CD4-positive, alpha-beta T cell treated with Interleukin-6 for 4 hours (primary cell): ENCODE data around the gene MORN1.
"Not testable (repeated sequence)": the region's sequence is repeated elsewhere in the genome, so short reads cannot be mapped to it uniquely, and the experiment has no call there.

Experiments used
- DNase-seq: peaks from one replicate; pipeline ENCODE4 v3.0.0-alpha.2; 2020; ENCODE audit warnings: mixed read lengths

The MORN1 gene

DNA sequence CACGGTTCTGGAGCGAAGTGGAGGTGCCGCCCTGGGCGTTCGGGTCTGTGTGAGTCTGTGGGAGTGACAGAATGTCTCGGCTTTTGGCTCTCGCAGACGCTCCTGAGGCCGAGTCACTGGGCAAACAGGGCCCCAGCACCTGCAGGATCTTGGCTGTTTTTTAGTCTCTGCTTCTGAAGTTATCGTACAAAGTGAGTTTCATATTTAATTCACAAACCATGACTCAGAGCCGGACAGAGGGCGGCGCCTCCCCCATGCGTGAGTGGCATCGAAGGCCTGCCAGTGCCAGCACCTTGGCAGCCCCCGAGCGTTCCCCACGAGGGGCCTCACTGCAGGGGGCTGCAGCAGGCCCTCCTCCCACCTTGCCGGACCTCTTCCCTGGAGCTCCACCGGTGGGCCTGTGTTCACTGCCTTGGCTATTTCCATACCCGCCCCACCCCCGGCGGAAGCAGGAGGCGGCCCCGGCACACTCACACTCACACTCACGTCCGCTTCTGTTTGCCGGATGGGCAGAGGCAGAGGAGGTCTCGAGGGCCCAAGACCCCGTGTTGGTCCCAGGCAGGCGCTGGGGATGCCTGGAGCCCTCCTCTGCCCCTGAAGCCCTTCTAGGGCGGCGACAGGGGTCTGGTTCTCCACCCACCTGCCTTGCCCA, 56.3 kb downstream of the MORN1 start:
- no peak for DNase-seq

DNA sequence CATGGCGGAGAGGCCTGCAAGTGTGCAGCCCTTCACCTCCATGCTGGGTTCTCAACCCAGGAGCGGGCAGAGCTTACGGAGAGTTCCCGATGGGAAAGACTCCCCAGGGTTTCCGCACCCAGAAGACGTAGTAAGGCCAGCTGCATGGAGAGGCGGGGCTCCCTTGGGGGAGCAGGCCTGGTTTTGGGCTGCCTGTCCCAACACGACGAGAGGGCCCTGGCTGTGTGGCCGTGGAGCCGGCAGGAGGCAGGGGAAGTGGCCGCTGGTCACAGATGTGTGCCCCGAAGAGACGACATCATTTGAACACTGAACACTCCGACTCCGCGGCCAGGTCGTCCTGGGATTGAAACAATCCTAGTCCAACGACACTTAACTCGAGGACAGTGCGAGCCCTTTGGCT, 57.0 kb downstream of the MORN1 start:
- no peak for DNase-seq

- not testable (repeated sequence) for DNase-seq
These were observed 59.8 kb downstream of the MORN1 start for GRCh38 chr1:2331580-2331979.

DNA sequence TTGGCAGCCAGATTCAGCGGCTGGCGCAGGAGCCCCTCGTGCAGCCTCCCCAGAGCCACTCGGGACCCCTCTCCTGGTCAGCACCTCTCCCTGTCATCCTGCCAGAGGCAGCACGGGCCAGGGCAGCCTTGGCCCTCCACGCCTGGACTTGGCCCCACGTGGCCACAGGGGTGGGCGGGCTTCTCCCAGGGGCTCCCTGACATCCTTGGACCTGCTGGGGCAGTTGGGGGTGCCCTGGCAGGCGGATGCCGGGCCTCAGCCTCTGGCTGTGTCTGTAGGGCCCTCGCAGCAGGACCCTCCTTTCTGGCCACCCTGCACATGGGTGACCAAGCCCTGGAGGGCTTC, 60.2 kb downstream of the MORN1 start:
- no peak for DNase-seq

- no peak for DNase-seq
These were observed 60.7 kb downstream of the MORN1 start for GRCh38 chr1:2330519-2331199.

GRCh38 chr1:2330035-2330434, 61.3 kb downstream of the MORN1 start:
- DNase-seq: no peak

GRCh38 chr1:2328676-2329455, 62.5 kb downstream of the MORN1 start:
- no peak for DNase-seq

DNA sequence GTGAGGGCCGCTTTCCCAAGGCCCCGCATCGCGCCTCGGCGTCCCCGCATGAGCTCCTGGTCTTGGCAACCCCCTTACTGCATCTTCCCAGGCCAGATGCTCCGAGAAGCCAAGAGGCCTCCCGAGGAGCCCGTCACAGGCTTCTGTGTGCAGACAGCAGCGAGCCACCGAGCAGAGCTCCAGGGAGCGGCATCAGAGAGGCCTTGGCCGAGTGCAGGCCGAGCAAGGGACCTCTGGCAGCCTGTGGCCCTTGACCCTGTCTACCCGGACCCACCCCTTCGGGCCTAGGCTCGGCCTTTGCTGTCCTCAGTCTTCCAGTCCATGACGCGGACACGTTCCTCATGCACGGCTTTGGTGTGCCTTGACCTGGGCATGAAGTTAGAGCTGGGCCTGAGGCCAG, 63.5 kb downstream of the MORN1 start:
- no peak for DNase-seq

GRCh38 chr1:2327162-2327561, 64.2 kb downstream of the MORN1 start:
- not testable (repeated sequence) for DNase-seq

GRCh38 chr1:2326524-2326923, 64.8 kb downstream of the MORN1 start:
- DNase-seq: no peak

DNA sequence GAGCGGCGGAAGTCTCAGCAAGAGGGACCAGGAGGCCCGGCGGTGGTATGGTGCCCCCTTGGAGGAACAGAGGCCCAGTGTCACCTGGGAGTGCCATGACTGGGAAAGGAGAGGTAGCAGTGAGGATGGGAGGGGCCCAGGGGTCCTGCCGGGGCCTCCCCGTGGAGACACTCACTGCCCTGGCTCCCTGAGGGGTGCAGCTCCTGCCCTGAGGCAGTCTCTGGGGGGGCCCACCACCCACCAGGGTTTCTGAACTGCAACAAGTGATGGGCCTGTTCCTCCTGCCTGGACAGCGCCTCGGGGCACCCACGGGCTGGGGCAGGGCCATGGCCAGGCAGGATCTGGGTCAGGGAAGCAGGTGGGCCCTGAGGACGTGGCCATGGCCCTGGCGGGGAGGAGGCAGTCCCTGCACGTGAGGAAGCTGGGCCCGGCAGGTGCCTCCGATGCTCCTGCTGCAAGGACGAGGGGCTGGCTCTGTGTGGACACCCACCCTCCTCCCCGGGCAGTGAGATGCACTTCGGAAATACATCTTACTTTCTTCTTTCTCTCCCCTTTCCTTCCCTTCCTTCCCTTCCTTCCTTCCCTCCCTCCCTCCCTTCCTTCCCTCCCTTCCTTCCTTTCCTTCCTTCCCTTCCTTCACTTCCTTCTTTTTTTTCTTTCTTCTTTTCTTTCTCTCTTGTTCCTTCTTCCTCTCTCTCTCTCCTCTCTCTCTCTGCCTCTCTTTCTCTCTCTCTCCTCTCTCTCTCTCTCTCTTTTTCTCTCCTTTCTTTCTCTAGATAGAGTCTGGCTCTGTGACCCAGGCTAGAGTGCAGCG, 66.6 kb downstream of the MORN1 start:
- DNase-seq: no peak

GRCh38 chr1:2323451-2323974, 67.8 kb downstream of the MORN1 start:
- no peak for DNase-seq

- DNase-seq: no peak
These were observed 68.7 kb downstream of the MORN1 start for GRCh38 chr1:2322581-2323211.

GRCh38 chr1:2322065-2322571, 69.2 kb downstream of the MORN1 start:
- DNase-seq: no peak

DNA sequence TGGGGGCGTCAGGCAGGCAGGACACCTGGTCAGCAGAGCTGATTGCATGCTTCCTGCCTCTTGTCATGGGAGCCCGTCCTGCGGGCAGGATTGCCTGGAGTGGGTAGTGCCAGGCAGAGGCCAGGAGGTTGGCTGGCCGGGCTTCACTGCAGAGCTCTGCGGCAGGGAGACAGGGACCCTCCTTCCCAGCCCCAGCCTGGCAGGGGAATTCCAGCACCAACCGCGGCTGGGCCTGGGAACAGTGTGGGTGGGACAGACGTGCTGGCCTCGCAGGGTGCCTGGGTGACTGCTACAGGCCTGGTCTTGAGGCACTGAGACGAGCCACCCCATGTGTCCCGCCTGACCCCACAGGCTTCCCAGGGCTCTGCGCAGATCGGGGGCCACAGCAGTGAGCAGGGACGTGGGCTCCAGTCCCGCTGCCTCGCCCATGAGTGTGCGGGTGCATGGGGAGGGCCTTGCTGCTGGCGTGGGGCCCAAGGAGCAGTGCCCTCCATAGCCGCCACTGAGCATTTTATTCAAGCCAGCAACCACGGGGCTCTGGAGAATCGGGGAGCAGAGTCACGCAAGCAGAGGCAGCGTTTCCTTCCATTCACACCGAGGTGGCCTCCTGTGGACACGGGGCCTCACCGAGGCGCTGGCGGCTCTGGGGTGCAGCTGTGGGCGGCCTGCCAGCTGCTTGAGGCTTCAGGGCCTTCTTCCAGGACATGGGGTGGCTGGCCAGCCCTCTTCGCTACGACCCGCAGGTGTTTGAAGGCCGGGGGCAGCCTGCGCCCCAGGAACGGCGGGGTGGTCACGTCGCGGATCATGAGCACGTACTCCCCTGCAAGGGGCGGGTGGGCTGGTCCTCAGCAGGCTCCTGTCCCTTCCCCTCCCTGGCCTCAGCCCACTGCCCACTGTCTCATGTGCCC, 70.3 kb downstream of the MORN1 start:
- no peak for DNase-seq

DNA sequence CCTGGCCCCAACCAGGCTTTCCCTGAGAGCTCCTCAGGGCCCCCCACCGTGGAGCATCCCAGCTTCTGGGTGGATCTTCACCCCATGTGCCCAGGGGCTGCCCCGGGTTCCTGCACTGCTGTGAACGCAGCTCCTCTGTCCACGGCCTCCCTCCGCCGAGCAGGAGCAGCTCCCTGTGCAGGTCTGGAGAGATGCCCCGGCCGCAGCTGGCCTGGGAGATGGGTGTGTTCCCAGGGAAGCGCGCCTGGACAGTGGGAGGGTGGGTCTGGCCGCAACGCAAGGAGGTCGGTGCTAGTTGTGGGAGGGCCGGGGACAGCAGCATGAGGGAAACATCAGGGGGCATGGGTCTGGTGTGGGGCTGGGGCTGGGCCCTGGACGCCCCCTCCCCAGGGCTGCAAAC, 71.3 kb downstream of the MORN1 start:
- no peak for DNase-seq

DNA sequence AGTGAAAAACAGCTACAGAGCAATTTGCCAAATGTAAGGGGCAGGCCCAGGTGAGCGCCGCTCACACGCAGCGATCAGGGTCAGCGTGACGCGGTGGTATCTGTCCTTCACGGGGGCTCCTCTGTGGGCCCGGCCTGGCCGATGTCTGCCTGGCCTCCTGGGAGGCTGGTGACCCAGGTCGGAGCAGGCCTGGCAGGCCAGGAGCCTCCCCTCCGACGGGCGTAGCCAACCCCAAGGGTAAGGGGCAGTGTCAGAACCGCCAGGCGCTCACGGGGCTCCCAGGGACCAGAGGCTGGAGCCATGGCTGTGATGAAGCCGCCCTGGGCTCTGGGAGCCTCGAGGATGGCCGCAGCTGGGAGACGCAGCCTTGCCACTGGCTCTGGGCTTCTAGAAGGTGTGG, 72.1 kb downstream of the MORN1 start:
- no peak for DNase-seq

DNA sequence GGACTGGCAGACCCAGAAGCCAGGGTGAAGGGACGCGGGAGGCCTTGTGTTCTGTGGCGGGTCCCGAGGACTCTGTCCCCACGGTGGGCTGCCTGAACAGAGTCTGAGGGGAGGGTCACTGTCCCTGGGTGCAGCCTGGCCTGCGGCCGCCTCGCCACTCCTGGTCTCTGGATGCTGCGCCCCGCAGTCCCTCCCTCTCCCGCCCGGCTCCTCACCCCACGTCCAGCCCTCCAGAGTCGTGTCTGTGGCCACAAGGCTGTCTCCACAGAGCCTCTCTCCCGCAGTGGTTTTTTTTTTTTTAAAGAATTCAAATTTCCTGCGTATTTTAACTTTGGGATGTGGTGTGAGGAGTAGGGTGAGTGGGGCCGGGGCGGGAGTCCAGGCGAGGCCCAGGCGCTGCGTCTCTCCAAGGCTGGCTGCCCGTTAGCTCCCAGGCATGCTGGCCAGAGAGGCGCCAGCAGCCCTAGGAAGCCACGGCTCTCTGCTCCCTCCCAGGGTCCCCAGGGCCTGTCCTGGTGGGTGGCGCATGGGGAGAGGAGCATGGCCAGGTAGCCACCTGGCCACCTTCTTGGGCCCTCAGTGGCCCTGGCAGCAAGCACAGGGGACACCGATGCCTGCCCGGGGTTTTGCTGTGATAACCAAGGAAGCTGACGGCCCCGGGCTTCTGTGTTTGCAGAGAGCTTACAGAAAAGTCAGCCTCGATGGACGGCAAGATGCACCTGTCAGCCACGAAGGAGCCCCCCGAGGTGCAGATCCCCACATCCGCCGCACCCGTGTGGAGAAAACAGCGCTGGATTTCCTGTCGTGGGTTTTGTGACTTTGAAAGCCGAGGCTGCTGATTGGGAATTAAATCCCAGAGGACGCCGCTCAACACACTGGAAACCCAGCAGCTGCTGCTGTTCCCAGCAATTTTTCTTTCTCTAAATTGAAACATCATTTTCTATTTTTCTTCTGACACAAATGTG, 72.8 kb downstream of the MORN1 start:
- no peak for DNase-seq

DNA sequence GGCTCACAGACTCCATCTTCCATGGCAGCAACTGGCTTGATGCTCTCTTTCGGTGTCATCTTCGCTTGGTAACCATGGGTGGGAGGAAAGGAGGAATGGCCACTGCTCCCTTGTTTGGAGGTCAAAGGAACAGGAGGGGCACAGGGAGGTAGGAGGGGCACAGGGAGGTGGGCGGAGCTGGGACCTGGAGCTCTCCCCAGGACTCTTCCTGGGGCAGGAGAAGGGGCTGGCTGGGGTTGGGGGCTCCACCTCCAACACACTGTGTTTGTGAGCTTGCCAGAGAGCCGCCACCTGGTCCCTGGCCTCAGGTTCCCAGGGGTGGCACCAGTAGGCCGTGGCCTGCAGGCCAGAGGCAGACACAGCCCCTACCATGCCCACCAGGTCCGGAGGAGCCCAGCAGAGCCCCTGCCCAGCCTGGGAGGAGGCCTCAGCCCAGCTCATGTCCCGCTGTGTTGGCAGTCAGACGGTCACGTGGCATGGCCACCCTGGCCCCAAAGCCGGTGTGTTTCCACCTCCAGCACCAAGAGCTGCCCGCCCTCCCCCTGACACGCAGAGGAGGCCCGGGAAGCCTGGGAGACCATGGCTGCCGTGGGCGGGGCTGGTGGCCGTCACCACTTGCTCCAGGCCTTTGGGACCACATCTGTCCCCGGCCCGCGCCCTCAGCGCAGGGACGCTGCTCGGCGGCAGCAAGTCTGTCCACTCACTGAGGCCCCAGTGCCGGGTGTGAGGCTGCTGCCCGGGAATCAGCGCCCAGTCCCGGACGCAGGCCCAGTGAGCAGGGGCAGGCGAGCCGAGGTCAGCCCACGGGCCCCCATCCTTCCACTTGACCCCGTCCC, 73.9 kb downstream of the MORN1 start:
- DNase-seq: no peak
